HCT116 (cell line): ENCODE measurements around the gene CHTF18. TPM values are rescaled to one million over a fixed set of nuclear protein-coding genes. Genes with fewer than 3 reads are reported as not detected.

Source experiments
- ATAC-seq: fragments of 200-7000 bp; cut with Tn5 transposase; 2 replicates; pipeline ENCODE4 v1.9.1; 2020; ENCODE audit warnings: mild to moderate bottlenecking, moderate library complexity
- BruUV-seq: library from RNA; stranded (reverse); fragments of 400-500 nt; replicated peaks from 2 replicates; lab custom pipeline; 2021; lab: Mats Ljungman, UMichigan
- CTCF ChIA-PET: fragments of 300-600 bp; sonication (Branson Sonifier 250); formaldehyde crosslinking; loops from one replicate; lab custom pipeline; 2021; ENCODE audit warnings: antibody characterized with exemption; lab: Charles Lee
- POLR2A ChIA-PET: fragments of 300-600, 350-600 bp; sonication (Branson Sonifier 250); formaldehyde crosslinking; loops from one replicate; lab custom pipeline; 2021; ENCODE audit warnings: antibody characterized with exemption; lab: Charles Lee
- RAD21 ChIA-PET, 2 experiments: fragments of 300-600 bp; sonication (Branson Sonifier 250); formaldehyde crosslinking; loops; one replicate each; lab custom pipeline; 2023; ENCODE audit warnings: low total read pairs in 2 of 2; ENCODE audit not compliant: uncharacterized antibody in 2 of 2, unreplicated experiment in 2 of 2, low non-redundant PET in 1 of 2; lab: Charles Lee
- DNase-seq: peaks from one replicate; pipeline ENCODE4 v3.0.0-alpha.2; 2010; ENCODE audit warnings: low read depth, low spot score
- H2AFZ ChIP-seq: fragments of 200-600 bp; shearing (Covaris generic), sonication (generic); 2 replicates; pipeline ENCODE4 v1.6.1; 2017; ENCODE audit warnings: low read depth, mixed run types, mixed read lengths, antibody characterized with exemption, low read length; ENCODE audit not compliant: poor library complexity, severe bottlenecking
- H3K27ac ChIP-seq: 2 replicates; pipeline ENCODE4 v1.5.1; 2012; ENCODE audit warnings: low read depth, low read length
- H3K27me3 ChIP-seq: fragments of 200-600 bp; sonication (generic); 2 replicates; pipeline ENCODE4 v1.6.1; 2016; ENCODE audit warnings: mixed run types, low read length, mixed read lengths; ENCODE audit not compliant: insufficient read depth
- H3K36me3 ChIP-seq, 2 experiments: fragments of 200-500 bp in 1 of 2; fragments of 200-600 bp in 1 of 2; sonication (Bioruptor generic) in 1 of 2; sonication (generic) in 1 of 2; 2 replicates each; pipeline versions ENCODE4 v1.5.1 to v1.6.1; 2014 to 2016; ENCODE audit warnings: low read length in 2 of 2, inconsistent platforms in 1 of 2, mixed read lengths in 1 of 2, mixed run types in 1 of 2; ENCODE audit not compliant: insufficient read depth in 2 of 2, control insufficient read depth in 1 of 2
- H3K4me1 ChIP-seq, 2 experiments: fragments of 200-600 bp in 1 of 2; sonication (generic) in 1 of 2; 2 replicates each; pipeline versions ENCODE4 v1.5.1 to v1.6.1; 2012 to 2017; ENCODE audit warnings: low read length in 2 of 2, inconsistent platforms in 1 of 2, mild to moderate bottlenecking in 1 of 2, mixed read lengths in 1 of 2, mixed run types in 1 of 2, moderate library complexity in 1 of 2; ENCODE audit not compliant: insufficient read depth in 2 of 2, control insufficient read depth in 1 of 2
- H3K4me2 ChIP-seq: fragments of 200-600 bp; sonication (generic); 2 replicates; pipeline ENCODE4 v1.6.1; 2017; ENCODE audit warnings: mixed run types, low read length, mixed read lengths
- H3K4me3 ChIP-seq, 2 experiments: fragments of 200-600 bp in 1 of 2; sonication (generic) in 1 of 2; replicated peaks in 1 of 2; 2 replicates each; pipeline ENCODE4 v1.5.1; 2011 to 2016; ENCODE audit warnings: low read length in 2 of 2, control low read depth in 1 of 2, low read depth in 1 of 2, mild to moderate bottlenecking in 1 of 2, mixed read lengths in 1 of 2, mixed run types in 1 of 2
- H3K79me2 ChIP-seq: fragments of 200-600 bp; sonication (generic); 2 replicates; pipeline ENCODE4 v1.6.1; 2017; ENCODE audit warnings: mild to moderate bottlenecking, mixed run types, low read length, moderate library complexity, mixed read lengths; ENCODE audit not compliant: insufficient read depth
- H3K9ac ChIP-seq: fragments of 200-600 bp; sonication (generic); 2 replicates; pipeline ENCODE4 v1.6.1; 2016; ENCODE audit warnings: low read length, mixed read lengths
- H3K9me2 ChIP-seq: fragments of 200-600 bp; sonication (generic), shearing (Covaris generic); 2 replicates; pipeline ENCODE4 v1.6.1; 2017; ENCODE audit warnings: mixed run types, mild to moderate bottlenecking, moderate library complexity; ENCODE audit not compliant: insufficient read depth
- H3K9me3 ChIP-seq, 2 experiments: fragments of 200-500 bp in 1 of 2; fragments of 200-600 bp in 1 of 2; sonication (Bioruptor generic) in 1 of 2; sonication (generic) in 1 of 2; 2 replicates each; pipeline ENCODE4 v1.6.1; 2014 to 2017; ENCODE audit warnings: low read length in 2 of 2, mixed read lengths in 2 of 2, inconsistent platforms in 1 of 2, low read depth in 1 of 2, mild to moderate bottlenecking in 1 of 2, mixed run types in 1 of 2, moderate library complexity in 1 of 2; ENCODE audit not compliant: control insufficient read depth in 1 of 2, insufficient read depth in 1 of 2
- H4K20me1 ChIP-seq: fragments of 200-600 bp; sonication (generic), shearing (Covaris generic); 2 replicates; pipeline ENCODE4 v1.6.1; 2017; ENCODE audit warnings: mixed run types, mild to moderate bottlenecking, moderate library complexity; ENCODE audit not compliant: insufficient read depth
- CBX3 ChIP-seq: IDR thresholded peaks from 2 replicates; pipeline ENCODE4 v1.6.1; 2012; ENCODE audit warnings: low read depth
- CEBPB ChIP-seq: IDR thresholded peaks from 2 replicates; pipeline ENCODE4 v1.6.1; 2012; ENCODE audit warnings: low read depth
- CTCF ChIP-seq, 3 experiments: fragments of 200-600 bp in 1 of 3; sonication (generic) in 1 of 3; IDR thresholded peaks in 2 of 3; conservative IDR thresholded peaks in 1 of 3; 2 replicates each; pipeline ENCODE4 v1.5.1; 2012 to 2017; ENCODE audit warnings: low read depth in 2 of 3, low read length in 2 of 3, antibody characterized with exemption in 1 of 3, borderline replicate concordance in 1 of 3, control low read depth in 1 of 3, mild to moderate bottlenecking in 1 of 3, mixed read lengths in 1 of 3, mixed run types in 1 of 3, moderate library complexity in 1 of 3; ENCODE audit not compliant: insufficient read depth in 1 of 3
- EGR1 ChIP-seq: IDR thresholded peaks from 2 replicates; pipeline ENCODE4 v1.6.1; 2012; ENCODE audit warnings: low read depth
- FOSL1 ChIP-seq: IDR thresholded peaks from 2 replicates; pipeline ENCODE4 v1.6.1; 2012; ENCODE audit warnings: low read depth
- POLR2A ChIP-seq: IDR thresholded peaks from 2 replicates; pipeline ENCODE4 v1.7.0; 2011; ENCODE audit warnings: borderline replicate concordance; ENCODE audit not compliant: insufficient read depth, insufficient read length; ENCODE audit errors: extremely low read depth
- SP1 ChIP-seq: IDR thresholded peaks from 2 replicates; pipeline ENCODE4 v1.6.1; 2012; ENCODE audit warnings: low read depth
- ZFX ChIP-seq: fragments of 450-650 bp; IDR thresholded peaks from 2 replicates; pipeline ENCODE4 v1.6.1; 2017
- ZNF274 ChIP-seq: fragments of 200-500 bp; sonication (Bioruptor generic); IDR thresholded peaks from 2 replicates; pipeline ENCODE4 v1.6.1; 2014; ENCODE audit warnings: mild to moderate bottlenecking, low read depth, low read length, inconsistent platforms
- intact Hi-C: fragments of 100-400 bp; cut with micrococcal nuclease; formaldehyde crosslinking; loops from 2 replicates; pipeline ENCODE4 v1.10.0; 2022
- total RNA-seq: library from RNA; stranded (reverse); gene quantifications from one replicate; pipeline ENCODE4 v1.2.1, GENCODE V29; 2021; ENCODE audit not compliant: unreplicated experiment

CHTF18 gene
- total RNA-seq, 1 experiment from 2014 or later, result 145 TPM

DNA sequence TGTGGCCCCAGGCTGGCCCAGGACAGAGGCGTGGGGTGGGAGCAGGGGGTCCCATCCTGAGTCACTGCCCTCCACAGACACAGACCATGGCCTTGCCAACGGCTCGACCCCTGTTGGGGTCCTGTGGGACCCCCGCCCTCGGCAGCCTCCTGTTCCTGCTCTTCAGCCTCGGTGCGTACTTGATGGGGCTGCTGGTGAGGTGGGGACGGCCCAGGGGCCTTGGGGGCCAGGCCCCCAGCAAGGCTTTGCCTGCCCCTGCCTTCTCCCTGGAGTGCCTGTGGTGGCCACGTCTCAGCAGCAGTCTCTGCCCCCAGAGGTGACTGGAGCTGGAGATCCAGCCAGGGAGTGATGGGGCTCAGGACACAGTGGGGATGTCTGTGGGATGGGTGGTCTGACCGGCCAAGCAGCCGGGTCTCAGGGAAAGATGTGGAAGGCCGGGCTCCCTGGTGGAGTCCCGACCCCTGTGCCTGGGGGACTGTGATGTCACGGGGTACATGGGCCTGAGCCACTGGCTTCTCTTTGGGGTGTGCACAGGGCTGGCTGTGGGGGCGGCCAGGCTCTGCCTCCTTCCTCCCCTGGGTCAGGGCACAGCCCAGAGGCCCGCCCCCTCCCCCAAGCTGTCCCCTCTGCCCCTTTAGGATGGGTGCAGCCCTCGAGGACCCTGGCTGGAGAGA is 25.7 kb upstream of the CHTF18 start:
- TF ChIP-seq CEBPB (no peak), SP1 (no peak), POLR2A (no peak), CBX3 (no peak), ZFX (no peak), ZNF274 (no peak), CTCF (IDR thresholded peaks at IDR 0.05 in 2 of 3, conservative IDR thresholded peaks at IDR 0.05 in 1 of 3; ENCODE audit: borderline replicate concordance in 1 of 3, insufficient read depth in 1 of 3, low read depth in 2 of 3, low read length in 2 of 3) (no peak), EGR1 (no peak), FOSL1 (no peak)
- H4K20me1 ChIP-seq, result no peaks in the 10 kb centered on the region
- no peaks in the 10 kb centered on the region for H3K9me3 ChIP-seq
- no peaks in the 10 kb centered on the region for H3K9me2 ChIP-seq
- ChIA-PET POLR2A (no interaction called here), RAD21 (no interaction called here), CTCF (interaction anchor here (2.3 kb wide), 1 partner anchor 18 kb away, joined by 11 read pairs; no protein-coding TSS in a partner anchor)
- no peak overlapping the region for H2AFZ ChIP-seq
- no peaks in the 10 kb centered on the region for H3K27me3 ChIP-seq
- DNase-seq (no peak), ATAC-seq (no peak)
- H3K9ac ChIP-seq, result peak overlapping the region; percentile 95; the same call in 1 of the 2 replicates
- H3K4me3 ChIP-seq, result peak overlapping the region in 1 of 2 experiments; percentile 95; a peak in 3 of 4 replicates
- peak overlapping the region; percentile 97 for H3K27ac ChIP-seq
- BruUV-seq, result no TSS peak
- peaks cover 26% of the 10 kb centered on the region for H3K79me2 ChIP-seq
- intact Hi-C loops, result no loop called here
- H3K4me1 ChIP-seq, result peaks cover 34 to 47% of the 10 kb centered on the region in 2 experiments
- peaks cover 7 to 11% of the 10 kb centered on the region in 2 experiments; a peak in 3 of 4 replicates for H3K36me3 ChIP-seq
- peak overlapping the region; percentile 99 for H3K4me2 ChIP-seq
